ENCODE data around the gene RPL13A. TPM values are rescaled to one million over a fixed set of nuclear protein-coding genes. Genes with fewer than 3 reads are reported as not detected.
"Not testable (repeated sequence)": the region's sequence is repeated elsewhere in the genome, so short reads cannot be mapped to it uniquely, and the experiment has no call there.

Gene RPL13A
- total and polyA plus RNA-seq, 2 experiments from 2014 or later = 2,105 to 2,412 TPM

DNA sequence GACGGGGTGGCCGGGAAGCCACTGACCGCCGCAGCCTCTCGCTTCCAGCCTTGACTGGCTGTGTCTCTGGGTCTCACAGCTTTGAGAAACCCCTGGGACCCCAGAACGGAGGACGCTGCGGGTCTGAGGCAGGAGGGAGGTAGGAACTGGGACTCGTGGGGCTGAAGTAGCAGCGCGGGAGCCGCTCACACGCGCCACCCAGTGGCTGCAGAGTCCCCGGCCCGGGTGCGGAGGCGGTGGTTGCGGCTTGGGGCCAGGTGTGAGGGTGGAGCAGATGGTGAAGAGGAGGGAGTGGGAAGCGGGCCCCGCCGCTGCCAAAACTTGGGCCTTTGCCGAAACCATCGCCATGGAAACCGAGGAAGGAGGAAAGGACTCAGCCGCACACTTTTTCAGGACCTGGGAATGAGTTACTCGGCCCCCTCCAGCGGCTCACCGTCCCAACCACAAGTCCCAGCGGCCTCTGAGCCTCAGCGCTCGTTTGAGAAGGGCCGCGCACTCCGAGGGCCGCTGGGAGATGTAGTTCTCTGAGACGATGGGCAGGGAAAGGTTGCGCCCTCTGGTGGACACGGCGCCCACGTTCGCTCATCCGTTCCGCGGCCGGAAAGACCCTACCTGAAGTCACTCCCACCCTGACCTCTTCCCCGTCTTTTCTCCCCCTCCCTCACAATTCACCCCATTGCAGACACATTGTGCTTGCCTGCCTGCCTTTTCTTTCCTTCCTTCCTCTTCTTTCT lies 43.9 kb upstream of the RPL13A start (continued):
- TF ChIP-seq, protein P1, sequence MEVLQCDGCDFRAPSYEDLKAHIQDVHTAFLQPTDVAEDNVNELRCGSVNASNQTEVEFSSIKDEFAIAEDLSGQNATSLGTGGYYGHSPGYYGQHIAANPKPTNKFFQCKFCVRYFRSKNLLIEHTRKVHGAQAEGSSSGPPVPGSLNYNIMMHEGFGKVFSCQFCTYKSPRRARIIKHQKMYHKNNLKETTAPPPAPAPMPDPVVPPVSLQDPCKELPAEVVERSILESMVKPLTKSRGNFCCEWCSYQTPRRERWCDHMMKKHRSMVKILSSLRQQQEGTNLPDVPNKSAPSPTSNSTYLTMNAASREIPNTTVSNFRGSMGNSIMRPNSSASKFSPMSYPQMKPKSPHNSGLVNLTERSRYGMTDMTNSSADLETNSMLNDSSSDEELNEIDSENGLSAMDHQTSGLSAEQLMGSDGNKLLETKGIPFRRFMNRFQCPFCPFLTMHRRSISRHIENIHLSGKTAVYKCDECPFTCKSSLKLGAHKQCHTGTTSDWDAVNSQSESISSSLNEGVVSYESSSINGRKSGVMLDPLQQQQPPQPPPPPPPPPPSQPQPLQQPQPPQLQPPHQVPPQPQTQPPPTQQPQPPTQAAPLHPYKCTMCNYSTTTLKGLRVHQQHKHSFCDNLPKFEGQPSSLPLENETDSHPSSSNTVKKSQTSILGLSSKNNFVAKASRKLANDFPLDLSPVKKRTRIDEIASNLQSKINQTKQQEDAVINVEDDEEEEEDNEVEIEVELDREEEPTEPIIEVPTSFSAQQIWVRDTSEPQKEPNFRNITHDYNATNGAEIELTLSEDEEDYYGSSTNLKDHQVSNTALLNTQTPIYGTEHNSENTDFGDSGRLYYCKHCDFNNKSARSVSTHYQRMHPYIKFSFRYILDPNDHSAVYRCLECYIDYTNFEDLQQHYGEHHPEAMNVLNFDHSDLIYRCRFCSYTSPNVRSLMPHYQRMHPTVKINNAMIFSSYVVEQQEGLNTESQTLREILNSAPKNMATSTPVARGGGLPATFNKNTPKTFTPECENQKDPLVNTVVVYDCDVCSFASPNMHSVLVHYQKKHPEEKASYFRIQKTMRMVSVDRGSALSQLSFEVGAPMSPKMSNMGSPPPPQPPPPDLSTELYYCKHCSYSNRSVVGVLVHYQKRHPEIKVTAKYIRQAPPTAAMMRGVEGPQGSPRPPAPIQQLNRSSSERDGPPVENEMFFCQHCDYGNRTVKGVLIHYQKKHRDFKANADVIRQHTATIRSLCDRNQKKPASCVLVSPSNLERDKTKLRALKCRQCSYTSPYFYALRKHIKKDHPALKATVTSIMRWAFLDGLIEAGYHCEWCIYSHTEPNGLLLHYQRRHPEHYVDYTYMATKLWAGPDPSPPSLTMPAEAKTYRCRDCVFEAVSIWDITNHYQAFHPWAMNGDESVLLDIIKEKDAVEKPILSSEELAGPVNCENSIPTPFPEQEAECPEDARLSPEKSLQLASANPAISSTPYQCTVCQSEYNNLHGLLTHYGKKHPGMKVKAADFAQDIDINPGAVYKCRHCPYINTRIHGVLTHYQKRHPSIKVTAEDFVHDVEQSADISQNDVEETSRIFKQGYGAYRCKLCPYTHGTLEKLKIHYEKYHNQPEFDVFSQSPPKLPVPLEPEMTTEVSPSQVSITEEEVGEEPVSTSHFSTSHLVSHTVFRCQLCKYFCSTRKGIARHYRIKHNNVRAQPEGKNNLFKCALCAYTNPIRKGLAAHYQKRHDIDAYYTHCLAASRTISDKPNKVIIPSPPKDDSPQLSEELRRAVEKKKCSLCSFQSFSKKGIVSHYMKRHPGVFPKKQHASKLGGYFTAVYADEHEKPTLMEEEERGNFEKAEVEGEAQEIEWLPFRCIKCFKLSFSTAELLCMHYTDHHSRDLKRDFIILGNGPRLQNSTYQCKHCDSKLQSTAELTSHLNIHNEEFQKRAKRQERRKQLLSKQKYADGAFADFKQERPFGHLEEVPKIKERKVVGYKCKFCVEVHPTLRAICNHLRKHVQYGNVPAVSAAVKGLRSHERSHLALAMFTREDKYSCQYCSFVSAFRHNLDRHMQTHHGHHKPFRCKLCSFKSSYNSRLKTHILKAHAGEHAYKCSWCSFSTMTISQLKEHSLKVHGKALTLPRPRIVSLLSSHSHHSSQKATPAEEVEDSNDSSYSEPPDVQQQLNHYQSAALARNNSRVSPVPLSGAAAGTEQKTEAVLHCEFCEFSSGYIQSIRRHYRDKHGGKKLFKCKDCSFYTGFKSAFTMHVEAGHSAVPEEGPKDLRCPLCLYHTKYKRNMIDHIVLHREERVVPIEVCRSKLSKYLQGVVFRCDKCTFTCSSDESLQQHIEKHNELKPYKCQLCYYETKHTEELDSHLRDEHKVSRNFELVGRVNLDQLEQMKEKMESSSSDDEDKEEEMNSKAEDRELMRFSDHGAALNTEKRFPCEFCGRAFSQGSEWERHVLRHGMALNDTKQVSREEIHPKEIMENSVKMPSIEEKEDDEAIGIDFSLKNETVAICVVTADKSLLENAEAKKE (CRISPR knock-in tag; IDR thresholded peaks at IDR 0.05) = no peak
- TF ChIP-seq STAT1 (IDR thresholded peaks at IDR 0.05; ENCODE audit: unreplicated experiment) = no peak
- TF ChIP-seq, protein P2, sequence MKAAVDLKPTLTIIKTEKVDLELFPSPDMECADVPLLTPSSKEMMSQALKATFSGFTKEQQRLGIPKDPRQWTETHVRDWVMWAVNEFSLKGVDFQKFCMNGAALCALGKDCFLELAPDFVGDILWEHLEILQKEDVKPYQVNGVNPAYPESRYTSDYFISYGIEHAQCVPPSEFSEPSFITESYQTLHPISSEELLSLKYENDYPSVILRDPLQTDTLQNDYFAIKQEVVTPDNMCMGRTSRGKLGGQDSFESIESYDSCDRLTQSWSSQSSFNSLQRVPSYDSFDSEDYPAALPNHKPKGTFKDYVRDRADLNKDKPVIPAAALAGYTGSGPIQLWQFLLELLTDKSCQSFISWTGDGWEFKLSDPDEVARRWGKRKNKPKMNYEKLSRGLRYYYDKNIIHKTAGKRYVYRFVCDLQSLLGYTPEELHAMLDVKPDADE (IDR thresholded peaks at IDR 0.05) = peak; percentile 99

DNA sequence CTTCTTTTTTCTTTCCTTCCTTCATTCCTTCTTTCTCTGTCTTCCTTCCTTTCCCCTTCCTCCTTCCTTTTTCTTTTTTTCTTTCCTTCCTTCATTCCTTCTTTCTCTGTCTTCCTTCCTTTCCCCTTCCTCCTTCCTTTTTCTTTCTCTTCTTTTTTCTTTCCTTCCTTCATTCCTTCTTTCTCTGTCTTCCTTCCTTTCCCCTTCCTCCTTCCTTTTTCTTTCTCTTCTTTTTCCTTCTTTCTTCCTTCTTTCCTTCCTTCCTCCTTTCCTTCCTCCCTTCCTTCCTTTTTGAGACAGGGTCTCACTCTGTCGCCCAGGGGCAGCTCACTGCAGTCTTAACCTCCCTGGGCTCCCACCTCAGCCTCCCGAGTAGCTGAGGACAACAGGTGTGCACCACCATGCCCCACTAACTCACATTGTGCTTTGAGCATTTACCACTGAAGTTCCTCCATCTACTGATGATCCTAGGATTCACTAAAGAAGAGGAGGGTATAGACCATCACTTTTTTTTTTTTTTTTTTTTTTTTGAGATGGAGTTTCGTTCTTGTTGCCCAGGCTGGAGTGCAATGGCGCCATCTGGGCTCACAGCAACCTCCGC lies 43.2 kb upstream of the RPL13A start:
- H3K27me3 ChIP-seq (ENCODE audit: insufficient read depth) = peaks cover 27% of the 10 kb centered on the region
- H3K27ac ChIP-seq (ENCODE audit: low read depth); H3K36me3 ChIP-seq (ENCODE audit: insufficient read depth); H3K4me3 ChIP-seq; H2AFZ ChIP-seq; H3K9me3 Mint-ChIP-seq; ATAC-seq; H3K27ac Mint-ChIP-seq; H3K9me2 ChIP-seq (ENCODE audit: insufficient read depth); DNase-seq (ENCODE audit: low spot score); H4K20me1 ChIP-seq (replicated peaks; ENCODE audit: insufficient read depth); H3K4me2 ChIP-seq; H3K79me2 ChIP-seq (replicated peaks; ENCODE audit: insufficient read depth): not testable (repeated sequence)
- Mint-ChIP-seq H3K4me3 (peak overlapping the region; percentile 66; the same call in 2 of the 3 replicates), H3K36me3 (ENCODE audit: low read depth) (peaks cover 34% of the 10 kb centered on the region), H3K4me1 (peaks cover 35% of the 10 kb centered on the region), H3K27me3 (ENCODE audit: insufficient read depth, low read depth, poor library complexity) (peaks cover 65% of the 10 kb centered on the region)
- H3K4me1 ChIP-seq (ENCODE audit: insufficient read depth) = peaks cover 23% of the 10 kb centered on the region
- H3F3A ChIP-seq (replicated peaks; ENCODE audit: low read depth) = peaks cover 25% of the 10 kb centered on the region

Measured in GM23338 (cell line).